ENCODE measurements around the gene ARHGAP22.

The ARHGAP22 gene

GRCh38 chr10:48492201-48492600 is 112.7 kb downstream of the ARHGAP22 start:
- H3K4me3 ChIP-seq (ENCODE audit: low read length): no peak overlapping the region
- no peak for DNase-seq (ENCODE audit: low read depth)
- TF ChIP-seq CTCF (conservative IDR thresholded peaks at IDR 0.05; ENCODE audit: low read depth, low read length): no peak

GRCh38 chr10:48491392-48492139 is 113.3 kb downstream of the ARHGAP22 start:
- no peak overlapping the region for H3K4me3 ChIP-seq (ENCODE audit: low read length)
- TF ChIP-seq CTCF (conservative IDR thresholded peaks at IDR 0.05; ENCODE audit: low read depth, low read length): no peak
- DNase-seq (ENCODE audit: low read depth): no peak

- TF ChIP-seq CTCF (conservative IDR thresholded peaks at IDR 0.05; ENCODE audit: low read depth, low read length): no peak
Measured at GRCh38 chr10:48490946-48491345, 113.9 kb downstream of the ARHGAP22 start.

GRCh38 chr10:48490571-48490940 is 114.3 kb downstream of the ARHGAP22 start:
- H3K4me3 ChIP-seq (ENCODE audit: low read length): no peak overlapping the region
- no peak for TF ChIP-seq CTCF (conservative IDR thresholded peaks at IDR 0.05; ENCODE audit: low read depth, low read length)
- DNase-seq (ENCODE audit: low read depth): no peak

More at GRCh38 chr10:48490946-48491345, 113.9 kb downstream of the ARHGAP22 start:
- no peak overlapping the region for H3K4me3 ChIP-seq (ENCODE audit: low read length)
- DNase-seq (ENCODE audit: low read depth): no peak

GRCh38 chr10:48489099-48489498 is 115.8 kb downstream of the ARHGAP22 start:
- no peak for TF ChIP-seq CTCF (conservative IDR thresholded peaks at IDR 0.05; ENCODE audit: low read depth, low read length)
- no peak overlapping the region for H3K4me3 ChIP-seq (ENCODE audit: low read length)
- no peak for DNase-seq (ENCODE audit: low read depth)

GRCh38 chr10:48487244-48487643 is 117.6 kb downstream of the ARHGAP22 start:
- no peak for DNase-seq (ENCODE audit: low read depth)
- no peak for TF ChIP-seq CTCF (conservative IDR thresholded peaks at IDR 0.05; ENCODE audit: low read depth, low read length)
- H3K4me3 ChIP-seq (ENCODE audit: low read length): no peak overlapping the region

DNA sequence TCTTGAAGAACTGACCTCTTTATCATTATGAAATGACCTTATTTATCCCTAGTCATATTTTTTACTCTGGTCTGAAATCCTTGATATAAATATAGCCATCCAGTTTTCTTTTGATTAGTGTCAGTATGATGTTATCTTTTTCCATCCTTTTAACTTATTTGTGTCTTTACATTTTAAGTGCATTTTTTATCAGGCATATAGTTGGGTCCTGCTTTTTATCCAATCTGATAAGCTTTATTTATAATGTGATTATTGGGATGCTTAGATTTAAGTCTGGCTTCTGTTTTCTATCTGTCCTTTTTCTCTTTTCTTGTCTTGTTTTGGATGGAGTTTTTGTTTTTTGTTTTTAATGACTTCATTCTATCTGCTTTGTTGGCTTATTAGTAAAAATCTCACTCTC is 119.2 kb downstream of the ARHGAP22 start:
- TF ChIP-seq CTCF (conservative IDR thresholded peaks at IDR 0.05; ENCODE audit: low read depth, low read length): no peak
- no peak for DNase-seq (ENCODE audit: low read depth)
- no peak overlapping the region for H3K4me3 ChIP-seq (ENCODE audit: low read length)
